T-helper 1 cell treated with Interleukin-12 subunit alpha and Interleukin-12 subunit beta and Interleukin-4 antibody, amounts not matched to agents 30 ng/mL and 1 ng/mL, for 36 hours (primary cell): ENCODE data around the gene ARHGAP26. TPM values are rescaled to one million over a fixed set of nuclear protein-coding genes. Genes with fewer than 3 reads are reported as not detected.

Source experiments
- intact Hi-C: fragments of 100-400 bp; cut with micrococcal nuclease; formaldehyde crosslinking; loops from one replicate; pipeline ENCODE4 v1.15.1; 2024
- total RNA-seq: library from RNA; stranded (reverse); gene quantifications from 2 replicates; pipeline ENCODE4 v1.2.3, GENCODE V29; 2022

ARHGAP26 gene
- total RNA-seq, 1 donor from 2014 or later = 31.8 TPM

DNA sequence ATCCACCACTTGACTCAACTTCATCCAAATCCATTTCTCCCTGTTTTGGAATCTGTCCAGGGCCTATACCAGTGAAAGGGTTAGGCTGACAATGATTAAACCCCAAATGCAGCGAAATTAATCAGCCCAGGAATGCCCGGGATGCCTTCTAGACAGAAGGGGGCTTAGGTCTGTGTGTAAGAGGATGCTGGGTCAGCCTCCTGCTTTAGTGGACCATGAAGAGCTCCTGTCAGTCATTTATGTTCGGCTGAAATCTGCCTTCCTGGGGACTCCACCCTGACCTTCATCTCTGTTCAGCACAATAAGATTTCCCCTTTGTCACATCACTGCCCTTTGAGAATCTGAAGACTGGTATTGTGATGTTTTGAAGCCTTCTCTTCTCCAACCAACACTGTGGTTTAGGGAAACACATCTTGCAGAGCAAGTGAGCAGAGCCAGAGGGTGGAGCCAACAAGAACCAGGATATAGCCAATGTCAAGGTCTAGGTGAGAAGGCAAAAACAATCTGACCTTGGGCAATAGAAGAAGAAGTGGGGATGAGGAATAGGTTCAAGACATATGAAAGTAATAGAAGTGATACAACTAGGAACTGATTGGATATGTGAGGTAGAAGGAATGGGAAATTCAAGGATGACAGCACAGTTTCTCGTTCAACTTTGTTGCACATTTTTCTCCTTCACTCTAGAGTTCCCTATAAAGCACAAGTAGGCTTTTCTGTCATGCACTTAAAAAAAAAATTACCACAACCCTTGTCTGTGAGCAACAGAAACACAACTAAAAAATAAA is 234.4 kb downstream of the ARHGAP26 start:
- intact Hi-C loops = loop anchor here (5.0 to 10.0 kb wide), 5 partner anchors 647 to 987 kb away; partner anchors contain the start of gene NDFIP1

- intact Hi-C loops = loop anchor here (5.0 to 10.0 kb wide), 4 partner anchors 686 to 989 kb away; partner anchors contain the start of gene NDFIP1
Measured at GRCh38 chr5:143006501-143006900, 236.3 kb downstream of the ARHGAP26 start.

GRCh38 chr5:143008032-143008431 is 237.9 kb downstream of the ARHGAP26 start:
- intact Hi-C loops = loop anchor here (2.0 to 10.0 kb wide), 6 partner anchors 207 to 991 kb away; partner anchors contain the start of gene NDFIP1

GRCh38 chr5:143008809-143009521 is 238.8 kb downstream of the ARHGAP26 start:
- intact Hi-C loops = loop anchor here (1.0 to 10.0 kb wide), 18 partner anchors 8 to 1180 kb away; partner anchors contain the start of genes KCTD16, NDFIP1 and YIPF5

DNA sequence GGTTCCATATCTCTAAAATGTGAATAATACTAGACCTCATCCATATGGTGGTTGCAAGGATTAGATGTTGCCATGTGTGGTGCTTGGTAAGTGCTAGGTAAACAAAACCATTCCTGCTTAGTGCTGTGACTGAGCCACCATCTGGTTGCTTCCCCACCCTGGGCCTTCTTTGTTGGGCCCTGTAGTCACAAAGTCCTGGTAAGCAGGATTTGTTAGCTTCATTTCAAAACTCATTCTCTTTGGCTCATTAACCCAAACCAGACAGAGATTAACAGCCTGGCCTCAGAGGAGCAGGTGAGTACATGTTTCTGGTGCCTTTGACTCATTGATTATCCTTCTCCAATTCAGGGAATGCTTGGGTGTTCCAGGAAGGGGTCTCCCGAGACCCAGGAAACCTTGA is 240.2 kb downstream of the ARHGAP26 start:
- intact Hi-C loops = no loop called here

GRCh38 chr5:143011585-143011984 is 241.4 kb downstream of the ARHGAP26 start:
- intact Hi-C loops = no loop called here

DNA sequence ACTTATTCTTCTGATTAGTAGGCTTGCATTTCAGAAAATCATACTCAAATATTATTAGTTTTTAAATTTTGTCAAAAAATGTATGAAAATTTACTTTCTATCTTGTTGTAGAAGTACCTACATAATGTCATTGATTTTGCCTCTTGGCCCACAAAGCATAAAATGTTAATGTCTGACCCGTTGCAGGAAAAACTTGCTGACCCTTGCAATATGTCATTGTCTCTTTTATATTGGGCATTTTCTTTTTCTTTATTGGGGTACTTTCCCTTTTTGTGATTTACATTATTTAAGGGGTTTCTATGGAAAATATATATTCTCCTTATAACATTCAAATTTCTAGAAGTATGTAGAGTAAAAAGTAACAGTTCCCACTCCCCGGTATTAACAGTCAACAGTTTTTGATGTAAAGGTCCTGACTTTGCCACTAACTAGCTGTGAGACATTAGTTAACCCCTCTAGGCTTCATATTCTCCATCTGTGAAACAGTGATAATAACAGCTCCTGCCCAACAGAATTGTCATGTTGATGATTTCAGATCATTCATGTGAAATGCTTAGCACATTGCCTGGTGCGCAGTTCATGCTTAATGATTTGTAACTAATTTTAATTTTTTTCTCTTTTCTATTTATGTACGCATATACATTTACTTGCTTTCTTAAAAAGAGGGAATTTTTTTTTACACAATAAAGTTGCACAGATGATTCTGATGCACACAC is 243.2 kb downstream of the ARHGAP26 start:
- intact Hi-C loops = no loop called here

- intact Hi-C loops = no loop called here
Measured at GRCh38 chr5:143014017-143014651, 244.0 kb downstream of the ARHGAP26 start.

DNA sequence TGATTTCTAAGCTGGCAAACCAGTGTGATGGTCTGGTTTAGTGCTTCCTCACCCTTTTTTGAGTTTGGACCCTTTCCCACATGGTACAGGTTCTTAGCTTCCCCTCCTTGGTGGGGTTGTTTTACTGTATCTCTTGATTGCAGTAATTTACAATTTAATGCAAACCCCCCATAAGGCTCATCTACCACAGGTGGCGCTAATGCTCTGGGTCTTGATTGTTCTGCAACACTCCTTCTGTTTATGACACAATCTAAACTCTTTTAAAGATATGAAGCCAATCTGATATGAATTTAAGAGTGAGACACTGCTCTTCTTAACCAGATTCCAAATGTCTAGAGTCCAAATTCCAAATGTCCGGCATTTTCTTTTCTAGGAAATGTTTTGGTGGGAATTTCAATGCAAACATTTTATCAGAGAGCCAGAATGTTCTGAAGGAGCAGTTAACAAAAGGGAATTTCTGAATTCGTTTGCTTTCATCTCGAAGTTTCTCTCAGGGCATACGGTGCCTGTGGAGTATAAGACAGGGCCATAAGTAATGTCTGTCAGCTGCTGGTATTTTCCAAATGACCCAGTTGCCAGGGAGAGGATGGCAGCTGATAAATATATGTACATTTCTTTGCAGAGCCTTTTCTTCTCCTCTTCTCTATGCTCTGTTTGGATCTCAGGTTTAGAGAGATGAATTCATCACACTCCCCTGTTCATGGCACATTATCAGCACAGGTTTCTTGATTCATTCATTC is 246.8 kb downstream of the ARHGAP26 start:
- intact Hi-C loops = loop anchor here (1.0 kb wide), 1 partner anchor 951 kb away; no protein-coding TSS in a partner anchor

DNA sequence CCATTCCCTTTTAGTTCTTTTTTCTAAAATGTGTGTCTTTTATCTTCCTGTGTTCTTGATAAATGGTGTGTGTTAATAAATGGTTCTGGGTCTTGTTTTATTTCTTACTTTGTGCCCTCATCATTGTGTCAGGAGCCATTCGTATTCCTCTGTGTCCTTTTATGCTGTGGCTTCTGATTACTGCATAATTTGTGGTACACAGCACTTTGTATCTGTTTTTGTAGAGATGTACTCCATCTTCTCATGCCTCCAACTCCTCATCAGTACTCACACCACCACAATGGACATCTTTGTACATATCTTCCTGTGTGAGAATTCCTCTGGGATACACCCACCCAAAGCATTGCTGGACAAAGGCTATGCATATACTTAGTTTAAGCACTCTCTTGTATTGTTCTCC is 247.4 kb downstream of the ARHGAP26 start:
- intact Hi-C loops = loop anchor here (1.0 kb wide), 1 partner anchor 951 kb away; no protein-coding TSS in a partner anchor

GRCh38 chr5:143017992-143018391 is 247.8 kb downstream of the ARHGAP26 start:
- intact Hi-C loops = loop anchor here (1.0 kb wide), 1 partner anchor 950 kb away; no protein-coding TSS in a partner anchor

DNA sequence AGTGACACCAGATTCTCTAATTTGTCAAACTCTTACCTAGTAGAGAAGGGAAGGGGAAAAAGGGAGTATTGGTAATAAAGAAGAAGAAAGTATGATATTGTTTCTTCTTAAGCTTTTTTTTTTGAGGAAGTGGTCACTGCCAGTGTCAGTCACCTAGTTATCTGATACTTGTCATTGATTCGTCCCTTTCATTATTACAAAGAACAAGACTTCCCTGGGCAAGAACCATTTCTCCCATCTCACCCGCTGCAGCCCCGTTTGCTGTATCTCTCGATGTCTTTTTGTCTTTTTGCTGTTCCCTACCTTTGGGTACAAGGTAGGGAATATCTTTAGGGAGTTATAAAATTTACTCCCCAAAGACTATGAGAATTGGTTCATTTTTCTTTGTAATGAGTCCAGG is 249.0 kb downstream of the ARHGAP26 start:
- intact Hi-C loops = no loop called here

GRCh38 chr5:143019614-143020515 is 249.7 kb downstream of the ARHGAP26 start:
- intact Hi-C loops = loop anchor here (5.0 kb wide), 5 partner anchors 37 to 587 kb away; no protein-coding TSS in a partner anchor

GRCh38 chr5:143021595-143021994 is 251.4 kb downstream of the ARHGAP26 start:
- intact Hi-C loops = loop anchor here (5.0 kb wide), 5 partner anchors 36 to 586 kb away; no protein-coding TSS in a partner anchor

DNA sequence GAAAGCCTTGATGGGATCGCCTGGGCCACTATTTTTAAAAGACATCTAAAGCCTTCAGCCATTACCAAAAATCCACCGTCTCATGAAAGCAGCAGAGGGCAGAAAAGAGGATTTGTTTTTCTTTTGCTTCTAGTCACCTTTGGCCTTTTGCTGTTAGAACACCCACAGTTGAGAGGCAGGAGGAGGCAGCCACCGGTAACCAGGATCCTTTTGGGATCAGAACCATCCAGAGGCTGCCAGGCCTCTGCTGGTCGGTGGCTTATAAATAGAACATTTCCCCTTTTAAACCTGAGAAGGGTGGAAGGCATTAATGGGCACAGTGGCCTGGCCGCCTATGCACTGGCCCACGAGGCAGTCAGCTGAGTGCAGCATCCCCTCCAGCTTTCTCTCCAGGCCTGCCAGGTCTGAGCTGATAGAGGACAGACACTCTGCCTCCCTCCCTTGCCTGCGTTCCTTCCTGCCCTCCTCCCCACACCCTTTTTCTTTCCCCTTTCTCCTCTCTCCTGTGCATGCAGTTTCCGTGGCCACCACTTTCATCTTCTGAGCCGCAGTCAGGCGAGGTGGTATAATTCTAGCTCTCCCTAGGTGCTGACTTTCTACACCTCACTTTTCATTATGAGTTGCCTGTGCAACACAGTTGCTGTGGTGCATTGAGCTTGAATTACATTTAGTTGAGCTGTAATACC is 253.4 kb downstream of the ARHGAP26 start:
- intact Hi-C loops = loop anchor here (5.0 kb wide), 5 partner anchors 34 to 584 kb away; no protein-coding TSS in a partner anchor

GRCh38 chr5:143024228-143024920 is 254.2 kb downstream of the ARHGAP26 start:
- intact Hi-C loops = loop anchor here (5.0 kb wide), 5 partner anchors 33 to 583 kb away; no protein-coding TSS in a partner anchor

GRCh38 chr5:143025376-143025775 is 255.2 kb downstream of the ARHGAP26 start:
- intact Hi-C loops = no loop called here

GRCh38 chr5:143025971-143026370 is 255.8 kb downstream of the ARHGAP26 start:
- intact Hi-C loops = no loop called here
